ENCODE results near the gene GDF2.

GDF2 gene

DNA sequence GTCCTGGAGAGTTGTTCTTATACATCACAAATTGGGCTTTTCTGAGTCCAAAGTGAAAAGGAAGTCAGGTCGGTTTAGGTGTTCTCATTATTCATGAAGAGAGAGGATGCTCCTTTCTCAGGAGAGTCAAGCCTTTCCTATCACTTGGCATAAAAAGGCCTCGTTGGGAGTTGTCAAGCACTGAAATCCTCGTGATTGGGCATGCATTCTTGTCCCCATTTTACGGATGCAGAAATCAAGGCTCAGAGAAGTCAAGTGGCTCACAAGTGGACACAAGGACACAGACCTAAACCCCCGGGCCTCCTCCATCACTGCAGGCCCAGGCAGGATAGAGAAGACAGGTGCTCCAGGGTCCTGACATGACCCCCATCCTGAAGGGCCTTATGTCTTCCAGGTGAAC lies 34.5 kb downstream of the GDF2 start:
- no peak for FAIRE-seq

DNA sequence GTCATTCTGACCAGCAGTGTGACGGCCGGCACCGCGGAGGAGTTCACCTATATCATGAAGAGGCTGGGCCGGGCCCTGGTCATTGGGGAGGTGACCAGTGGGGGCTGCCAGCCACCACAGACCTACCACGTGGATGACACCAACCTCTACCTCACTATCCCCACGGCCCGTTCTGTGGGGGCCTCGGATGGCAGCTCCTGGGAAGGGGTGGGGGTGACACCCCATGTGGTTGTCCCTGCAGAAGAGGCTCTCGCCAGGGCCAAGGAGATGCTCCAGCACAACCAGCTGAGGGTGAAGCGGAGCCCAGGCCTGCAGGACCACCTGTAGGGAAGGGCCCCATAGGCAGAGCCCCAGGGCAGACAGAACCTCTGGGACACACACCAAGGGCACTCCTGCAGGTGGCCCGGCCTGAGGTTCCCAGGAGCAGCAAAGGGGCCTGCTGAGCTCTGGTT lies 34.9 kb downstream of the GDF2 start:
- no peak for FAIRE-seq

DNA sequence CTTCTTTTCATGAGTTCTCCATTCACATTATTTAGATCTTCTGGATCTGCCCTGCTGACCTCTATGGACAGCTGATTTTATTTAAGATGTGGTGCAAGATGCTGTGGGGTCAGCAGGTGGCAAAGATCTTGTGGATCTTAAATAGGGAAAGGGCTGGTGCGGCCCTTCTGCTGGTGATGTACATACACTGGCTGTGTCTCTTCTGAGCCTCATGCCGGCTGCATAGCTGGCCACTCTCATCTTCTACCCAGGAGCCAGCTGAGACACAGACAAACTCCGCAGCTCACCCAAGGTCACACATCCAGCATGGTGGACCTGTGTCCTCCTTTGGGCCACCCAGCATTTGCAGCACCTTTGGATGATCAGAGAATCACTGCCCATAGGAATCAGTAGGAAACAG lies 35.7 kb downstream of the GDF2 start:
- no peak for FAIRE-seq

DNA sequence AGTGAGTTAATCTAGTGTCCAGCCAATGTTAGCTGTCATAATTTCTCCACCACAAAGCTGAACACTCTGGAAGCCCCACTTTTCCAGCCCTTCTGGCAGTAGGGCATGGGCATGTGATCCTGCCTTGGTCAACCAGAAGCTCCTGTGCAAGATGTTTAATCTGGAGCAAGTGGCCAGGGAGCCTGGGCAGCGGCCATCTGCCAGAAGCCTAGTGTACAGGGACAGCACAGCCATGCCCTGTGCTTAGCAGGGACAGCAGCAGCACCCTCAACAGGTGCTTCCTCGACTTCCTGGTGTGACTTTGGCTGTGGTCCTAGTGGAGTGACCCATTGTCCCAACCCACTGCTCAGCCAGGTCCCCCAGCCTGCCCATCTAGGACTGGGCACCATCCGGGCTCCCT lies 36.2 kb downstream of the GDF2 start:
- no peak for FAIRE-seq

DNA sequence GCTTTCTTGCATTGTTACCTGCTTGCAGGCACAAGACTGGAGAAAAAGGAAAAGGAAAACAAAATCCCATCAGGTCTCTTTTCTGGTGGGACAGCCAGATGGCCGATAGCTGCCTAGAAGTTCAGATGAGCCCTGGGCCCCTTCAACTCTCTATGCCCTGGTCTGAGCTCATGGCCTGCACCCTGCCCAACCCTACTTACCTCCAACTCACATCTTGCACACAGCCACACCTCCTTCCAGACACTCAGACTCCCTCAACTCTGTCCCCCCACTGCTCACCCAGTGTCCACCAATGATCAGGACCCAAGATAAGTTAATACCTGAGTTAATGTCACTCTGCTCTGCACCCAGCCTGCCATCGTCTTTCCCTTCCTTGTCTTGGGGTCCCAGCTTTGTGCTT lies 36.8 kb downstream of the GDF2 start:
- FAIRE-seq, result no peak

DNA sequence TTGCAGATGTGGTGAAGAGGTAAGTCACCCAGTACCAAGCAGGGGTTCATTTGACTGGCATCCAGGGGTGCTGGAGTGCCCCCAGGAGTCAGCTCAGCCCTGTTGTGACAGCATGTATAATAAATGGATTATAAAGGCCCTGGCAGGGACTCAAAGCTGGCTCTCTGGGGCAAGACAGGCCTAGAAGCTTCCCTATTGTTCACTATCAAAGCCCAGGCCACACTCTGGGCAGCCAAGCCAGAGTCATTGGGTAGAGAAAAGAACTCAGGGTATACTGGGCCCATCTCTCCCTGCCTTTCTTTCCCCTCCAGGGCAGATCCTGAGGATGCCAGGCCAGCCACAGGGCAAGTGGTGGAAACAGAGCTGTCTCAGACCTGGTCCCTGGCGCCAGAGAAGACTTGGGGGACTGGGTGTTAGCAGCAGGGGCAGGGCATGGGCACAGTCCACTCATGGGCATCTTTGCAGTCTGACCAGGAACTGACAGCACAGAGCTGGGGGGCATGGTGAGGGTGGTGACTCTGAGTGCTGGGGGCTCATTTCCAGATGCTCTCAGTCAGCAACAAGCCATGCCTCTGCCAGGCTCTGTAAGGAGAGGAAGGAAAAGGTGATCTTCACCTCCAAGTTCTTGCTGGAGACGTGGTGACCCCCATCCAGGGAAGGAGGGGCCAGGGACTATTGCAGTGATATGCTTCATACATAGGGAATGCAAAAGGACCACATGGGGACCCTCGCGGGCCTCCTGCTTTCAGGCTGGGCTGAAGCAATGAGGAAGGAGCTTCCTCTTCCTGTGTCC lies 37.6 kb downstream of the GDF2 start:
- no peak for FAIRE-seq

DNA sequence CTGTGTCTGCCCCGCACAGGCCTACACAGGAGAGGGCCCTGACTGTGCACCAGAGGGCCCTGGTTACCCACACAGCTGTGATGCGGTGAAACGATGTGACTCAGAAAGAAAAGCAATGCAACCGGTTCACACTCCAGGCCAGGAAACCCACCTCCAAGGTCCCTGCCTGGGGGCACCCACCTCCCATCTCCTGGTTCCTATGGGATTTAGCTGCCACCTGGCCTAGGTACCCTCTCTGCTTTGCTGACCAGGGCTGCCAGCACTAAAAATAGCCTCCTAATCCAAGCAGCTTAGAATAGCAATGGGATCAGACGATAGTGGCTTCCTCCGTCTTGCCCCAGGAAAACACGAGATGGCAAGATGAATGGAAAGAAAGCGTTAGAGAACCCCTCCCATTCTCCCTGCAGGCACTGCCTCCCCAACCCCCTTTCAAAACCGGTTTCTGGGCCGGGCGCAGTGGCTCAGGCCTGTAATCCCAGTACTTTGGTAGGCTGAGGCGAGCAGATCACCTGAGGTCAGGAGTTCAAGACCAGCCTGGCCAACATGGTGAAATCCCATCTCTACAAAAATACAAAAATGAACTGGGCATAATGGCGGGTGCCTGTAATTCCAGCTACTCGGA lies 38.3 kb downstream of the GDF2 start:
- no peak for FAIRE-seq

DNA sequence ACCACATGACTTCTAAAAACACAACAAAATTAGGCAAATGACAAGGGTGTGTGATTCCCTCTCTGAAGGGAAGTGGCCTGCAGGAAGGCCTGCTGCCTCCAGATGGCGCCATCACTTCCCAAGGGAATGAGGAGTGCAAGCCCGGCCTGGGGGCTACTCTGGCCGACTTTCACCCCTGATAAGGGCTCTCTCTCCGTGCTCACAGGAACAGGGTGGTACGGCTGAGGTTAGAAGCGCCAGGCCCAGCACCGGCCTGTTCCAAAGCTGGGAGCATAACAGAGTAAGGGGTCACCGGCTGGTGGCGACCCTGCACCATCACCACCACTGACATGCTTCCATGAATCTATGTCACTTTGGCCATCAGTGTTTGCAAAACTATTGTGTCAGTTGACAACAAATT lies 39.0 kb downstream of the GDF2 start:
- no peak for FAIRE-seq

DNA sequence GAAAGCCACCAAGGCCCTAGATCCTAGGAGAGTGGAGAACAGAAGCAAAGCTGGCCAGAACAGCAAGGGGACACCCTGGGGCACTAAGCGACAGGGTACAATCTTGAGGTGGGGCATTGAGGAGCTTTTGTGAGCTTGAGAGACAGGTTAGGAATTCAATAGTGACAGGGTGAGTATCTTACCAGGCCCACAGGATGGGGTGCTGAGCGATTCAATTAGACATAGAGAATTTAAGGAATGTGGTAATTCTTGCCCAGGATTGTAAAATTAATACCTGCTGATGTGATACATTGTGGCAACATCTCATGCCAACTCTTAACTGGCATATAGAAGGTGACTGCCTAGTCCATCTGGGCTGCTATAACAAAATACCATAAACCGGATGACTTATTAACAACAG lies 39.9 kb downstream of the GDF2 start:
- FAIRE-seq, result no peak

DNA sequence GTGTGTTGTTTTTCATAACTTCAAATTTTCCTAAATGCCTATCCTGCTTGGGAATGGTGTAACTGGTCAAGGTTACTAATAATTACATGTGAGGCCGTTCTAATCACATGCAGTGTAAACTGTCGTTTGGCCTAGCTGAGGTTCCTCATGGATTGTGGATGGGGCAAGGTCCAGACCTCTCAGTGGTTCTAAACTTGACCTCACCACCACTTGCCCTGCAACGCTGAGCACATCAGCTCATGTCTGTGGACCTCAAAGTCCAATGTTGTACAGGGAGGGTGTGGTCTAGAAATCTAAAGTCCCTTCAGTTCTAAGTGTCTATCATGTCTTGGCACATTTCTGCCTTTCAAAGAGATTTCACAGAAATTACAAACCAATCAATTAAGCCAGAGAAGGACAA lies 41.5 kb downstream of the GDF2 start:
- no peak for FAIRE-seq

DNA sequence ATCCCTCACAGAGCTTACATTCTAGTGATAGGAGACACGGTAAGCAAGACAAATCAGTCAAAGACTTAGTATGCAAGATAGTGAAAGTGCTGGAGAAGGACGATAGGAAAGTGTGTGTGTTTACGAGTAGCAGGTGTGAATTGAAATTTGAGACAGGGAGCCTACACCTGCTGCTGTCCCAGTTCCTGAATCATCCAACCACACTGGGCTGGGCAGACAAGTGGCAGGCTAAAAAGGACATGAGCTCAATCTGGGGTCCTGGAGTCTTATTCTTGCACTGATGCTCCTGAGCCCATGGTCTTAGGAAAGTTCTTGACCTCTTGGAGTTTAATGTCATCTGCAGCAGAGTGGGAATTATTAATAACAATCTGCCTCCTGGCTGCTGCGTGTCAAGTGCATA lies 42.1 kb downstream of the GDF2 start:
- no peak for FAIRE-seq

DNA sequence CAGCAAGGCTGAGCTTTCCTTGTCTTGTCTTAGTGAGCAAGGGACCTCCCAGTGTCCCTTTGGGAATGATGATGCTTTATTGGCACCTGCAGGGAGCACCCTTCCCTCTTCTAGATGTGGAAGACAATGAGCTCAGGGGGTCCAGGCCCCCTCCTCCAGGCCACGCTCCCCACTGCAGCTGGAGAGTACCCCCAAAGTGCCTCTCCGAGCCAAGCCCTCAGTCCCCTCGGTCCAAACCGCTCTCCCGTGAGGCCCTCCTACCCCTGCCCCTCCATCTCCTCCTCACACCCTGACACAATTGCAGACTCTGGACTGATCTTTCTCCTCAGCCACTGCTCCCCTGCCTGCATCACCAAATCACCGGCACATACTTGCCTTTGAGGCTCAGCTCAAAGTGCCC lies 42.7 kb downstream of the GDF2 start:
- no peak for FAIRE-seq

DNA sequence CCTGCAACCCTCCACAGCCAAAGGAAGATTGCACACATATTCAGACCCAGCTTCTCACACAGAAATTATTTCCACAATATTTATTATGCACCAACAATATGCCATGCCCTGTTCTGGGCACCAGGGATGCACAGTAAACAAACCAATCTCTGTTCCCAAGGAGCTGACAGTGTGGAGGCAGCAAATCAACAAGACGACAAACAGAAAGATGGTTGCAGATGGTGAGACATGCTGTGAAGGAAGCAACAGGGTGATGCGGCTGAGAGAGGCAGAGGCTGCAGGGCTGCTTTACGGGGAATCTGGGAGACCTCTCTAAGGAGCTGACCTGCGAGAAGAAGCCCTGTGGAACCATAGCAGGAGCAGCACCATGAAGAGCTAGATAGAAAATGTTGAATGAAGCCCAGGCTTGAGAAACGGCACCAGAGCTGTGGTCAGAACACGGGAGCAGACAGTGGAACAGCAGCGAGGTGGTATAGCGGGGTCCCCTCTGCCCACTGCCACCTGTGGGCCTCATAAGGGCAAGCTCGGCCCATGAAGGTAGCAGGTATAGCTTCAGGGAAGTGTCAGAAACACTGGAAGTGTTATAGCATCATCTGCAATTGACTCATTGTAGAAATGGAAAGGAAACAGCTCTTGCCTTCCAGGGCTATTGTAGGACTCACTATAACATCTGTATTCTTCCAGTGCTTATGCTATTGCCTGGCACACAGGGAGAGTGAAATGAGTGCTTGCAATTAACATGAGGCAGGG lies 43.4 kb downstream of the GDF2 start:
- FAIRE-seq, result no peak

DNA sequence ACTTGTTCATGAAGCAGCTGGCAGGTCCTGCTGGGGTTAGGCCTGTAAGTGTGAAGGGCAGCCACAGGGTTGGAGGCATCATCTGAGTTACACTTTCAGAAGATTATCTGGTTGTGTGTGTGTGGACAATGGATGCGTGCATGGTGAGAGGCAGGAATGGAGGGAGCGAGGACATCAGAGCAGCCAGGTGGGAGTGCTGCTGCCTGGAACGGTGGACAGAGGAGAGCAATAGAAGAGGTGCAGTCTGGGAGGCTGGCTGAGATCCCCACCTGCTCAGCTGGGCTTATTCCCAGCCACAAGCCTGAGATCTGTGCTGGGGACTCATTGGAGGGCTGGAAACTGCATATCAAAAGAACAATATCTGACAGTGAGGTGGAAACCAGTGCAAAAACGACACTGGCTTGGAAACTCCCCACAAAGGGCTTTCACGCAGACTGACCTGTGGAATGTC lies 44.0 kb downstream of the GDF2 start:
- no peak for FAIRE-seq

DNA sequence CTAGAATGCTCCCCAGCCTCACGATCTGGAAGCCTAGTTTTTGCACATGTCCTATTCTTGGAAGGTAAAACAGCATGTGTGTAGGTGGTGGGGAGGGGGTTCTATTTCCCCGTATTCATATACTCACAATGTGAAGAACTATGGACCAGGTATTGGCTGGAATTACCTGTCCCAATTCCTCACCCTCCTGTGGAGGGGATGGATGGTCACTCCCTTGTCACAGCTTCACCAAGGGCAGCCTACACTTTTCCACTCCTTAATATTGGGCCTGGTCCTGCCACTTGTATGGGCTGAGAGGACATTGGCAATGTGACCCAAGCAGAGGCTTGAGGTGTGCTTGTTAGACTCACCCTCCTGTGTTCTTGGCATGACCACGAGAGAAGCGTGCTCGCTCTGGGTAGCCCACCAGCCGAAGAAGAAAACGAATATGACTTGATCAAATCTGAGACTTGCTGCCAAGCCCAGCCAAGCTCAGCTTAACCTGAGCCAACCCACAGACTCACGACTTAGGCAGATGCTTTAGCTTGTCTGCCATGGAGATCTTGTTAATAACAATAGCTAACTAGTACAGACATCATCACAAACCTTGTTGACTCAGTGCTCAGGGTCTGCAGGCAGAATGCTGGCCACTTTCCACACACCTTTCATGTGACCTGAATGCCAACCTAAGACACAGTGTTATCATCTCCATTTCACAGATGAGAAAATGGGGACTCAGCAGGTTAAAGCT lies 44.6 kb downstream of the GDF2 start:
- FAIRE-seq, result no peak

DNA sequence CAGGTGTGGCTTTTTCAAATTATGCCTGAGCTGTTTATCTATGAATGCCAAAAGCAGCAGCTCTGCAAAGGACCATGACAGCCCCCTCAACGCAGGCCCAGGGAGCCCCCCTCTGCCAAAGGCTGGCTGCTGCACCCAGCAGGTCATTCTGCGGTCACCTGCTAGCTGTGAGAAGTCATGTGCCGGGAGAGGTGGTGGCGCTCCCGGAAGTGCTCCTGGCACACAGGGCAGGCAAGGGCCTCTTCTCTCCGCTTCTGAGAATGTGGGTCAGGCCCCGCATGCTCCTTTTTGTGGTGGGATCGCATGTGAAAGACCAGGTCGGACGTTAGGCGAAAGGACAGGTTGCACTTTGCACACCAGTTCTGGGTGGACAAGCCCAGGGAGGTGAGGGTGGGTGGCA lies 45.4 kb downstream of the GDF2 start:
- no peak for FAIRE-seq

DNA sequence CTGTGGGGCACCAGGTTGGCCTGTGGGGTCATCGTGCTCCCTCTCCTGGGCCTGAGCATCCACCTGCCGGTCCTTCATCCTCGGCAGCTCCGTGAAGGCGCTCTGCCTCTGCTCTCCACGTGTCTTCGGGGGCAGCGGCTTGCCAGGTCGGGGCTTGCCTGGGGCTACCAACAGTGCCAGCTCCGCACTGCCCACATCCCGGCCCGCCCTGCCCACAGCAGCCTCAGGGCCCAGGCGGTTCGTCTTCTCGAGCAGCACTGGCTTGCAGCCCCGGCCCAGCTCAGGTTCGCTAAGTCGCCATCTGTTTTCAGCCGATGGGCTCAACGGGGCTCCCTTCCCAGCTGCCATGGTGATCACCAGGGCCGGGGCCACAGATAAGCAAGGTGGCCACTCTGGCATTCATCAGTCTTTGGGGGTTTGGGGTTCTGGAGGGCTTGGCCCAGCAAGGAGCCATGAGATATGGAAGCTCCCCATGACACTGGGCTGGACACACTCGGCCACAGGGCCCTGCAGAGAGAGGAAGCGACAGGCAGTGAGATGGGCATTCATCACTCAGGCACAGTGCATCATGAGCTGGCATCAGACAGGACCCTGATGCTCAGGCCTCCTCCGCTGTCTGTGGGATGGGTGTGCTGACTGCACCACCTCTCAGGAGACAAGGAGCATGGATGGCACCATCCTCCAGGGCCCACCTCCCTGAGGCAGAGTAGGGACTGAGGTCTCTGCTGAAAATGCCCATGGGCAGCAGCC lies 46.4 kb downstream of the GDF2 start:
- FAIRE-seq, result no peak

DNA sequence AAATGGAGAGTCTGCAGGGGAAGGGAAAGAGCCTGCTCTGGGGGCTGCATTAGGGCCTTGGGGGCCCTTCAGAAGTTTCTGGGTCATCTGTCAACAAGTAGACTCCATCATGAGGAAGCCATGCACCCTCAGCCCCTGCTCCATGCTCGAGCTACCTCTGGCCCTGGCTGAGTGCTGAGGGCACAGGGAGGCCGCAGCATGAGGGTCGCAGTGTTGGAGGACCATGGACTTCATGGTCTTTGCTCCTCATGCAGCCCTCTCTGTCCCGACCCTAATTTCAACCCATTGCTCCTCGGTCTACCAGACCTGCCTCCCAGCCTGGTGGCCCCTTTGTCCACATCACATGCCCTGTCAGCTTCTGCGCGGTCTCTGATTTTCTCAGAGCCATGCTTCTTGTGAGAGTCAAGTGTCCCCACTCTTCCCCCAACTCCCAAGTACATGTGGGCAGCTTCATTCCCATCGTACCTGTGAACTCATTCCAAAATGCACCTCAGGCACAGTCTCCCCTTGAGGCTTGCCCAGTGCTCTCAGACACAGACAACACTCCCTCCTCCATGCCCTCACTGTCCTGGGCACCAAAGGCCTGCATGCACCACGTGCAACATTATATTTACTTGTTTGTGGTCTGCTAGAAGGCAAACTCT lies 47.1 kb downstream of the GDF2 start:
- FAIRE-seq, result no peak

DNA sequence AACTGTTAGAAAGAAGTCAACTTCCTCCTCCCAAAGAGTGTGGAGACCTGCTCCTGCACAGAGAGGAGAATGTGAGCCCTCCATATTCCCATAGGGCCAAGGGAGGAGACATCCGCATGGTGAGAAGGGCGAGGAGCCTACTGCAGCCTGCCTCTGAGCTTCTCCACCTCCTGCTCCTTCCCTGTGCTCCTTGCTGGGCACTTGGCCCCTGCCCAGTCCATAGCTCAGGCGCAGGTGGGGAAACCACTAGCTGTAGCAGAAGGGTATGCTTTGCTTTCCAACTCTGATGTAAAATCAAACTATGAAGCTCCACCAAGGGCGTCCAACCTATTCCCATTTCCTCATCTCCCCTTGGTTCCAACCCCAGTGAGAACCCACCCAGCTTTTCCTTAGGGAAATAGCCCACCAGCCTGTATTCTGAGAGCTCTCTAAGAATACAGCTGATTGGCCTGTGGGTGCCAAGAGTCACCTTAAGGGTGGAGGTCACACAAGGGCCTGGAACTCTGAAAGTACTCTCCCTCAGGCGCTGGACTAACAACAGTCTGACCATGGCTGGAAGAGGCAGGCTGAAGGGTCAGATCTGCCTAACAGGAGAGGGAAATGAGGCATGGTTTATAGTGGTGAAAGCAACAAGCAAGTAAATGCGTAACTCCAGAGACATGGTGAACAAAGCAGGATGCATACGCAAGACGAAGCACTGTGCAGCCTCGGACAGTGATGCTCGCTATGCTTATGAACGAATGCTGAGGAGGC lies 47.9 kb downstream of the GDF2 start:
- no peak for FAIRE-seq

DNA sequence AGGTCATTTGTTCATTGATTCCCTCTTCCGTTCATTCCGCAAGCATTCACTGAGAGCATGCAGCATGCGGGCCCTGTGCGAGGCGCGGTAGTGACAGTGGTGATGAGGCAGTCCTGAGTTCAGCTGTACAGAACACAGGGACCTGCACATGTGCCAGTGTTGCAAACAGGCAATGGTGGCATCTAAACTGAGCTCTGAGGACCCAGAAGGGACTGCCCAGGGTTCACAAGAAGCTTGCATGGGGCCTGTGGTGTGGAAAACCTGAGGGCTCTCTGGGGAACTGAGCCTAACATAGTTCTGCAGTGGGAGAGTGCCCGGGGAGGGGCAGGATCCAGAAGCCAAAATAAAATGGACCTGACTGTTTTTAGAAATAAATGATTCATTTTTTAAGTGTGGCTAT lies 48.6 kb downstream of the GDF2 start:
- no peak for FAIRE-seq
